T follicular helper cell (primary cell): Measurements from ENCODE around the gene CPEB1.

Experiments used
- DNase-seq: peaks from one replicate; pipeline ENCODE4 v3.0.0-alpha.2; 2020; ENCODE audit warnings: low read depth
- total RNA-seq, 2 experiments: gene quantifications; one replicate each; lab custom pipeline; 2026; lab: John Stamatoyannopoulos, UW

Gene CPEB1
- total RNA-seq: 0.26 to 0.30 reads per million in 2 experiments

DNA sequence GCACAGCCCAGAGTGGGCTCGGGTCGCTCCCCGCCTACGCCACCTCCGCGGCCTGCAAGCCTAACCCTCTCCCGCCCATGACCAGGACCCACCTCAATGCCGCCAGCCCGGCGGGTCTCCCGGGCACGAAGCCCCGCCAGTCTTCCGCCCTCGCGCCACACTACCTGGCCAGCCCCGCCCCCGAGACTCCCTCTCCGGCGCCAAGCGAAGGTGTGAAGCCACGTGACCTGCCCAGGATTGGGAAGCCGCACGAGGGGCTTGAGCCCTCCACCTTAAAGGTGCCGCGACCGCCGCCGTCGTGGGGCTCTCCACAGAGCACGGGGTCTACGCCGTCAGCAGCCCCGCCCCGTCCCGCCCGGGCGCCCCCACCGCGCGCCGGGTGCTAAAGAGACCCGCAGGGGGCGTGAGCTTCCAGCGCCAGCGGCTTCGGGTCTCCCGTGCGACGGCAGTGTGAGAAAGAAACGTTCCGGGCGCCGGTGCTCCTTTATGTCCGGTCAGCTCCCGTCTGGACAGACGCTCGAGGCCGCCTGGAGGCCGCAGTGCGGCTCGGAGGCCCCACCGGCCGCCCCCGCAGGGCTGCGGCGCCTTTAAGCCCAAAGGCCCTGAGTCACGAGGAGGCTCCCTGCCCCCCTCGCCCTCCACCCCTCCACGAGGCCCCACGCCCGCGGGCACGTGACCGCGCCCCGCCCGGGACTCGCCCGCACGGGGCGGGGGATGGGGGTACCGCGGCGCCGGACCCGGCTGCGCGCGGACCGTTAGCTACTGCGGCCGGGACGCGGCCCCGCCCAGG lies at the start of gene CPEB1:
CPEB1 (minus strand) TSS at position 319 of the 790 bp plus-strand sequence. CDS start 18,904 bp downstream, outside the sequence.
- no peak for DNase-seq

DNA sequence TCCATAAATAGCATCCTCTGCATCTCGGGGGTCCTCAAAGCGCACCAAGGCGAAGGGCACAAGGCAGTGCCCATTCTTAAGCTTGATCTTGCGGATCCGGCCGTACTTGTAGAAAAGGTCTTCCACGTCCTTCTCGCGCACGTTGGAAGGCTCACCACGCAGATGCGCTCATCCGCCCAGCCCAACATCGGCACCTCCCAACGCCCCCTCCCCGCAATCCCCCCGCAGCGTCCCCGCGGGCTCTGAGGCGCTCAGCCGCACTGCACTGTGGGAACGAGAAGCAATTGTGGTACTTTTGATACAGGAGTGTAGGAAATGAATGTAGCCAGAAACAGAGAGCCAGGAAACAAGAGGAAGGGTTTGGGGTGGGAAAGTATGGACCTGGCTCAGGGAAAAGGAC lies 45.0 kb upstream of the CPEB1 start:
- DNase-seq: no peak

DNA sequence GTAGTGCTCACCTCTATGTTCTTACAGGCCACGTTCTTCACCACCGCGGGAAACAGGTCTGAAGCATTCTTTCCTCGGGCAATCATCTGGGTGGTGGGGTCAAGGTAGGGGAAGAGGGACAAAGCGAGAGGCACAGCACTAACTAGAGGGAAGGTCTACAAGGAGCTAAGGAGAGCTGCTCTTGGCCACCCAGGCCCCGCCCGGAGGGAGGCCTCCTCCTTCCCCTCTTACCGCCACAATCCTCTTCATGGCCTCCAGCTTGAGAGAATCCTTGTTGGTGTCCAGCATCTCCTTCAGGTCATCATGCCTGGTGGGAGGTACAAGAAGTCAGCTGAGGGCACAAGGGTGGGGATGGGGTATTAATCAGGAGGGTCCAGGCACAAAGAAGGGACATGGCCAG lies 42.0 kb upstream of the CPEB1 start:
- DNase-seq: no peak

DNA sequence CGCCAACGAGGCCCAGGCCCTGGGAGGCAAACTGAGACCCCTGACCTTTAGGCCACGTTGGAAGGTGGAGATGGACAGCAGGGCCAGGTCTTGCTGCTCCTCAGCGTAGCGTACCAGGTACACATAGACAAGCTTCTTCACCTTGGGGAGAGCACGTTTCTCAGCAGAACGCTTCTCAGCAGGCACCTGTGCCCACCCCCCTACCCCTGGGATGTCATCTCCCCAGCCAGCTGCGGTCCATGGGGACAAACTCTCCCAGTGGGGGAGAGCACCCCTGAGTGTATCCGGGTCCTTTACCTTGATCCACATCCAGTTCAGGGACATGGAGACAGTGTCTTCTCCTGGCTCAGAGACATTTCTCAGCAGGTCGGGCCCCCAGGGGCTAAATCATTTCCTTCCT lies 41.5 kb upstream of the CPEB1 start:
- no peak for DNase-seq

DNA sequence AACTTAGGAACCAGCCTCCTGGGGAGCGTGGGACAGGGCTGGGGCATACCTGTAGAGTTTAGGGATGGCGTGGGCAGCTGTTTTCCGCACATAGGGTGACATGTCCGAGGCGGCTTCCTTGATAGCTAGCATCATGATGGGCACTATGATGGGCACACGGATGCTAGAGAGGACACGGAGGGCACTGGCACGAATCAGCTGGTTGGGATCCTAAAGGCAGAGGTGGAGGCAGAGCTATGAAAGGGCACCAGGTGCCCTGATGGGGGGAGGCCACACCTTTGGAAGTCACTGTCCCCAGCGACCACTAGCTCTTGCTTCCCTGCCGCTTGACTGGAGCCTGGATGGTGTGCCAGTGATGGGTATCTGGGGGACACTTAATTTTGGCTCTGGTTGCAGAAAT lies 34.2 kb upstream of the CPEB1 start:
- DNase-seq: no peak

DNA sequence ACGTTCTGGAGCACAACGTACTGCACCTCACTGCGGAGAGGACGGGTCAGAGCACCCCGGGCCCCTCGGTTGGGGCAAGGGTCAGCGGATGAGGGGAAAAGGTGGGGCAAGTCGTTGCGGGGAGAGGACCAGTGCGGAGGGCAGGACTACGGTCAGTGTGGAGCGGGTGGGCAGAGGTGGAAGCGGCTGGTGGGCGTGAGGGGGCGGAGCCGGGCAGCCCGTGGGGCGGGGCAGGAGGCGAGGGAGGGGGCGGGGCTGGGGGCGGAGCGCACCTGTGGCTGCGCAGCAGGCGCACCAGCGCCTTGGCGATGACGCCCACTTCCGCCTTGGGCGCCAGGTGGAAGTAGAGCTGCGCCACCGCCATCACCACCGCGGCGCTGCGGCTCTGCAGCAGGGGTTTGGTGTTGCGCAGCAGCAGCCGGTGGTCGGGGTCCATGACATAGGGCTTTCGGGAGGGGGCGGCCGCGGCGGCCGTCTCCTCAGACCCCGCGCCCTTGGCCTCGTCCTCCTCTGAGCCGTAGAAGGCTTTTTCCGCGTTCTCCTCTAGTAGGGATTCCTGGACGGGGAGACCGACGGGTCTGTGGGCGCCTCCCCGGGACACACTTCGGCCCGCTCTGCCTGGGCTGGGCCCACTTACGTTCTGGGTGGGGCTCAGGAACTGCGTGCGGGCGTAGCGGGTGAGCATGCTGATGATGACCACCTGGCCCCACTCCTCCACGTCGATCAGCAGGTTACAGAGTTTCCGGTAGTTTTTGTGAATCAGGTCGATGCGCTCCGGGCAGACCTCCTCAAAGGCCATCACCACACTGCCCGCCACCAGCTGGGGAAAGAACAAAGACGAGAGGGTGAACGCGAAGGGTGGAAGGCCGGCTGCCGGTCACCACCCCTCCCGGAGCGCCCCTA lies 33.3 kb upstream of the CPEB1 start:
- DNase-seq: peak; percentile 76

DNA sequence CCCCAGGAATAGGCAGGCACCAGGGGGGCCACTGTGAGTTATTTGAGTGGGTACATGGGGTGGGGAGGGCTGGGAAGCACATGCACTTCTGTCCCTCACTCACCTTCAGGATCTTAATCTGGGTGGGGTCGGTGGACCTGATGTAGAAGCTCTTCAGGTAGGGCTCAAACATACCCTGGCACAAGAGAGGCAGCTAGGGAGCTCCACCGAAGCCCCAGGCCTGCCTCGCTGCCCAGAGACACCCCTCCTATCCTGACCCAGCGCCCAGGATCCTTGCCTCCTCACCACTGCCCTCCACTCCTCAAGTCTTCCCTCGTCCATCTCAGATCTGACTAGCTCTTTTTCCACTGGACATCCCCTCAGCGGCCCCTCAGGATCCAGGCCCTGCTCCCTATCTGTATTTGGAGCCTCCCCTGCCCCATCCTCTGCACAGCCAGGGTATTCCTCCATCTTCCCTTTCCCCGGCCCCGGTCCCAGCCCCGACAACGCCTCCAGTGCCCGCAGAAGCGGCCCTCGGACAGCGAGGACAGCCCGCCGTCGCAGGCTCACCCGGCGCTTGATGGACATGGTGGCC lies 32.5 kb upstream of the CPEB1 start:
- DNase-seq: no peak

DNA sequence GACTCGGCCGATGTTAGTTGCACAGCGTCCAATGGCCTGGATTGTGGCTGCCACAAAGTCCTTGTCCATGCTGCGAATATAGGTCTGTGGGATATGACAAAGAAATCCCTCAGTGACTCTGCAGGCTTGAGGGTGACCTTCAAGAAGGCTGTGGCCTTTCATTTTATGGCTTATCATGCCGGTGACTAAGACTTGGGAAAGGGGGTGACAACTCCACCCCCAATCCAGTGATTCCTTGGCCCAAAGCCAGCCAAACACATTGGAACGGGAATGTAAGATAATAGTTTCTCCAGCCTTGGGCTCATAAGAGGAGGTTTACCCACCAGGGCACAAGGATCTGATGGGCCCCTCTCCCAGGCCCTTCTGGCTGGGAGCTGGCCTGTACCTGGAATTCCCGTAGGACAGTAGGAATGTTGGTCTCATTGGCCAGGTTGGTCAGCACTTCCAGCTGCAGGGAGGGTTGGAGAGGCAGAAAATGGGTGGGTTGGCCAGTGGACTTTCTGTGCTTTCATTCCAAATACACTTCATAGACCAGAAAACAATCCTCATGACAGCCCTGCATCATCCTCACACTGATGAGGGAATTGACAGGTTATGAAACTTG lies 30.7 kb upstream of the CPEB1 start:
- no peak for DNase-seq

DNA sequence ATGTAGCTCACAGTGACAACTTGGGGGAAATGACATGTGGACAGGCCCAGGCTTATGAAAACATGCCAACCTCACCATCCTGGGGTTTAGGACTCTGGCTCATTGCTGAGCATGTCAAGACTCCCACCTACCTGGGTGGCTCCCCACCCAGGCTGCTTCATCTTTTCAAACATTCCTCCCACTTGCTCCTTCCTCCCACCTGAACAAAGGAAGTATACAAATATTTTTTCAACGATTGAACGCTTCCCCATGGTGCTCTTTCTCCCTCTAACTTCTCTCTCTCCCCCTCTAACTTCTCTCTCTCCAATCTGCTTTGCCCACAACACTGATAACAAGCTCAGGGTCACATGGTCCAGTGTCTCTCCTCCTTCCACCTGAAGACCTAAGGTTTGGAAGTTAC lies 27.7 kb upstream of the CPEB1 start:
- no peak for DNase-seq

DNA sequence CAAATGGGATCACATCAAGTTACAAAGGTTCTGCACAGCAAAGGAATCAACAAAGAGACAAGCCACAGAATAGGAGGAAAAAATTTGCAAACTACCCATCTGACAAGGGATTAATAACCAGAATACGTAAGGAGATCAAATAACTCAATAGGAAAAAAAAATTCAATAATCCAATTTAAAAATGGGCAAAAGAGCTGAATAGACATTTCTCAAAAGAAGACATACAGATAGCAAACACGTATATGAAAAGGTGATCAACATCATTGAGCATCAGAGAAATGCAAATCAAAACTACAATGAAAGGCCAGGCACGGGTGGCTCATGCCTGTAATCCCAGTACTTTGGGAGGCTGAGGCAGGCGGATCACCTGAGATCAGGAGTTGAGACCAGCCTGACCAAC lies 23.5 kb upstream of the CPEB1 start:
- DNase-seq: no peak

DNA sequence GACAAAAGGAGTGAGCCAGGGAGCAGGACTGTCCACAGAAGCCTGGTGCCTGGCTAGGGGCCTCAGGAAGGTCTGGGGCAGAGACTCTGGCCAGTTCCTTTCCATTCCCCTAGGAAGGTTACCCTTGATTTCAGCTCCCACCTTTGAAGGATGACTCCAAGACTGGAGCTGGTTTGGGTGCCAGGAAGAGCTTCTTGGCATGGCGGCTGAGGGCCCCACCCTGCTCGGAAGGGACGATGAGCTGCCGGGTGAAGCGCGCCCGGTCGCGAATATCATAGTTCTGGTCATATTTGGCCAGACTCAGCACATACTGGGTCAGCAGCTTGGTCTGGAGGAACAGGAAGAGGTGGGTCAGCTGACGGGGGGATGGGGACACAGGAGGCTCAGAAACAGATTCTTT lies 19.4 kb upstream of the CPEB1 start:
- DNase-seq: no peak

DNA sequence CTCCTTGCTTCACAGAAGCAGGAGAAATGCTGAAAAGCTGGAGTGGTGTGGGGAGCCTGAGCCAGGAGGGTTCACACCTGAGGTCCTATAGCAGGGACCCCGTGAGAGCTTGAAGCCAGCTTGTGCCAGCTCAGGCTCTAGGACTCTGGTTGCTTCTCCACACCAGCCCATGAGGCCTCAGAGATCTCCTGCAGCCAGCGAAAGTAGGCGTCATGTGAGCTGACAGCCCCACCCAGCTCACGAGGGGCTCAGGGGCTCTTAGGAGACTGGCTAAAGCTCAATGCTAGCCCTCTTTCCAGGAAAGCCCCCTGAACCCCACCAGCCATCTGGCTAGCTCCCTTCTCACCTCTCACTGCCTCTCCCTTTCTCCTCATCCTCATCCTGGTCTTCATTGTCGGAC lies 16.9 kb upstream of the CPEB1 start:
- no peak for DNase-seq

DNA sequence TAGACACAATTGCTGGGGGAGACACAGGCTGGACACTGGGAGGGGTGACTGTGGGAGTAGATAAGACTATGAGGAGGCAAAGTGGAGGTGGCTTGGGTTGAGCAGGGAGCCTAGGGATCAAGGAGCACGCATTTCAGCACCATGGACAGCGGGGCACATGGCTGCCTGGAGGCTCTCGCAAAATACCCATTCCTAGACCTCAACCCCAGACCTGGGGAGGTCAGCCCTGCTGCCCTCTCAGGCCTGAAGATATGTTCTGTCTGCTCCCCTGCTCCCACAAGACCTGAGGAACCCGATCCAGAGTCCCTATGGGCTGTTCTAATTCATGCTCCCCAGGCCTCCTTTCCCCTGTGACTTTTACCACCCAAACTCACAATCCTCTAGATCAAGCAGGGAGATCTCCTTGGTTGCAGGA lies 16.0 kb upstream of the CPEB1 start:
- DNase-seq: peak; percentile 27

DNA sequence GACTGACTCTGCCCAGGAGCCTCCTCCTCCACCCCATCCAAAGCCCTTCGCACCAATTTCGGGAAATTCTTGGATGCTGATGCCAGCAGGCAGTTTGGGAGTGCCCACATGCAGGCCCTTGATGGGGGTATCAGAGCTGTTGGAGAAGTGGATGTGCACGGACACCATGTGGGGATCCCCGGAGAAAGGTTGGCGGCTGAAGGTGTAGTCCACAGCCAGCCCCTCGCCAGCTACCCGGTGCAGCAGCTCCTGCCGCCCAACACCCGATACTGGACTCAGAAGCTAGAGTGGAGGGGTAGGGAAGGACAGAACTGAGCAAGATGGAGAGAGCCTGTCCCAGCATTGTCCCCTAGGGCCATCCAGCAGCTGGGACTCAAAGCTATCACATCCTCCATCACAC lies 15.5 kb upstream of the CPEB1 start:
- no peak for DNase-seq

DNA sequence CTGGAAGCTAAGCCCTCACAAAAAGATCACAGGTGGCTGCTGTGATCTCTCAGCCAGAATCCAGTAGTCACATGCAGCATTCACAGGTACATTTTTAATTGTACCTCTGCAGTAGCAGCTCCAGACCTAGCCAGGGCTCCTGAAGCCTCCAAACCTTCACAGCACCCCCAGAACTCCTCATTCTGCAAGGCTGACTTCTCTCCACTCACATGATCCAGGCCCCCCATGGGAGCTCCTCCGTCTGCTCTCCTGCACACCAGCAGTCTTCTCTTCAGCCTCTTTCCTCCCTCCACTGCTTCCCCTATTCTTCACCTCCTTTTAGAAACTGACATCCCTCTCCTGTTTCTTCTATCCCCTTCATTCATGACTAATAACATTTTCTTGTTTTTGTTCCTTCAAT lies 13.2 kb upstream of the CPEB1 start:
- DNase-seq: no peak

DNA sequence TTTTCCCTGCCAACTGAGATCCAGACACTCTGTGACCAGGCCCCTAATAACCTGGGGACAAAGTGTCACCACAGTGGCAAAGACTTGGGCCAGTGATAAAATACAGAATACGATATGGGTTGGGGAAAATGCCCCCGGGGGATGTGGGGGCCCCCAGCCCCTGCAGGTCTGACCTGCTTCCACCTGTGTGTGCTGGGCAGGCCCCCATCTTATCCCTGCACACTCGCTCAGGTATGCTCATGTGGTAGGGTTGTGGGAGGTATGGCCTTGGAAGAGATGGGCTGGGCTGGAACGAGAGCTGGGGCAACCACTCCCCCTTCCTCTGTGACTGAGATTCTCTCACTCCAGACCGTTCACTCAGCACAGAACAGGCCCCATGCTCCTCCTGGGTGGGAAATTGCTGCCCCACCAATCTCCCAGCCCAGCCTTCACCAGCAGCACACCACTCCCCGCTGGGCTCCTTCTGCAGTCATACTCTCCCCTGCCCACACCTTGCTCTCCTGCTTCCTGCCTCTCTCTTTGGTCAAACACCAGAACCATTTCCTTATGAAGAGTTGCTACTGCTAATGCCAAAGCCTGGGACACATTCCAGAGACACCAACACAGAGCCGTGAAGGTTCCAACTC lies 9.6 kb upstream of the CPEB1 start:
- DNase-seq: no peak

DNA sequence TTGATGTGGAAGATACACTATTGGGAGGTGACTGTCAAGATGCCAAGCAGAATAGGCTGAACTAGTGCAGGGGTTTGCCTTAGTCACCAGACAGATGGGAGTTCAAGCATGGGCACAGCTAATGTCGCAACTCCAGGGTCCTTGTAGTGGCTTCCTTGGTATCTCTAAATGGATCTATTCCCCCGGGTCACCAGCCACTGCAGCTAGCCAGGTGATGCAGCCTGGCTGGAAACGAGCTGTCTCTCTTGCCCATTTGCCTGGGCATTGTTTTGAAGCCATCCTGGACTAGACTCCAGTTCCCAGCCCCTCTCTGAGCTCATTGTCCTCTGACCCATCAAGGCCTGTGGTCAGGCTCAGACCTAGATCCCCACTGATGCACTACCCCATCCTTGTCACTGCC lies 8.4 kb upstream of the CPEB1 start:
- no peak for DNase-seq

DNA sequence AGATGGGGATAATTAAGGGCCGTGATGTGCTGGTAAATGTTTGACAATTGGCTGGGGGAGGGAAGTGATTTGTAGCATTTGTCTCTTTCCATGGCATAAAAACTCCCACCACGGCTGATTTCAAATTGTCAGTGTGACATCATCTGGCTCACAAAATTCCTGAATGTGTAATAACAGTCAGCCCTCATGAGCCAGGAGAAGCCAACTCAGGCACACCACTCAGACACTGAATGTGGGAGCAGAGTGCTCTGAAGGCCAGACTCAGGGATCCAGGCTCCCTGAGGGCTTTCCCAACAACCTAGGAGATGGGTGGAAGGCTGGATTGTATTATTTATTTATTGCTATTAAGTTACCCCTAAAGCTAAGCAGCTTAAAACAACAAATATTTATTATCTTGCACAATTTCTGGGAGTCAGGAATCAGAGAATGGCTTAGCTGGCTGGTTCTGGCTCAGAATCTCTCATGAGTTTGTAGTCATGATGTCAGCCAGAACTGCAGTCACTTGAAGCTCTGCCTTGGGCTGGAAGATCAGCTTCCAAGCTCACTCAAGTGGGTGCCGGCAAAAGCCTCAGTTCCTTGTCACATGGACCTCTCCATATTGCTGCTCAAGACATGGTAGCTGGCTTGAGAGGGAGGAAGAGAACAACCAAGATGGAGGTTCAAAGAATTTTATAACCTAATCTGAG lies 6.5 kb upstream of the CPEB1 start:
- DNase-seq: no peak

DNA sequence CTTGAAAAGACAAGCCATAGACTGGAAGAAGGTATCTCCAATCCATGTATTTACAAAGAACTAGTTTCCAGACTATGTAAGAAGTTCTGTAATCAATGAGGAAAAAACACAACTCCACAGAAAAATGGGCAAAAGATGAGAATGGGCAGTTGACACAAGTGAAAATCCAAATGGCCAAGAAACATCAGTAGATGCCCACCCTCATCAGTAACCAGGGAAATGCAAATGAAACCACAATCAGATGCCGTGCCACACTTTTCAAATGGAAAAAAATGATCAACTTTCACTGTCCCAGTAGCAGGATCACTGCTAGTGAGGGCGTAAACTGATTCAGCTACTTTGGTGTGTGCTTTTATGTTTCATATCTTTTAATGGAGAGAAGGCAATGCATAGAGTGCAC lies 4.5 kb upstream of the CPEB1 start:
- no peak for DNase-seq

DNA sequence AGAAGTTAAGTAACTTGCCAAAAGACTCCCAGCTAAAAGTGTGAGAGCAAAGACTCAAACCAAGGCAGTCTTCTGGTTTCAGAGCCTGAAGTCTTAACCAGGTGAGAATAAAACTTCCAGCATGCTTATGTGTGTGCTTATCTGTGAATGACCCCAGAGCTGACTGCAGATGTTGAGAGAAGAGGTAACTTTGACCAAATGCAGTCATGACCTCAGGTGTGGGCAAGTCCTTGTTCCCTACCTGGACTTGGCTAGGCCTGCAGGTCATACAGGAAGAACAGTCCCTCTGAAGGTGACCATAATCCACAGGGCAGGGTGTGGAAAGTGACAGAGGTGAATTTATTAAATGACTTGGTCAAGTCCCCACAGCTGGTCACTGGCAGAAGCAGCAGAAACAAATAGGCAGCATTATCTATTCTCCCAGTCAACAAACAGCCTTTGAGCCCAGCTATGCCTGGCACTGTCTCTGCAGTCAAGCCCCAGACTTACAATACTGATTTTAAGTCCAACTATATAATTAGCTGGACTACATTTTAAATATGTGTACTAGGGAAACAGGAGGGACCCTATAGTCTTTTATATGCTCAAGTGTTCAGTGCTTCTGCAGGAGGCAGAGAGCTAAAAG lies 3.0 kb upstream of the CPEB1 start:
- no peak for DNase-seq
